GM21619 (cell line): ENCODE results near the gene PCNA.

Experiments used
- ATAC-seq: cut with Tn5 transposase; IDR thresholded peaks from one replicate; pipeline ENCODE4 v1.9.1; 2021; ENCODE audit not compliant: unreplicated experiment

The PCNA gene

DNA sequence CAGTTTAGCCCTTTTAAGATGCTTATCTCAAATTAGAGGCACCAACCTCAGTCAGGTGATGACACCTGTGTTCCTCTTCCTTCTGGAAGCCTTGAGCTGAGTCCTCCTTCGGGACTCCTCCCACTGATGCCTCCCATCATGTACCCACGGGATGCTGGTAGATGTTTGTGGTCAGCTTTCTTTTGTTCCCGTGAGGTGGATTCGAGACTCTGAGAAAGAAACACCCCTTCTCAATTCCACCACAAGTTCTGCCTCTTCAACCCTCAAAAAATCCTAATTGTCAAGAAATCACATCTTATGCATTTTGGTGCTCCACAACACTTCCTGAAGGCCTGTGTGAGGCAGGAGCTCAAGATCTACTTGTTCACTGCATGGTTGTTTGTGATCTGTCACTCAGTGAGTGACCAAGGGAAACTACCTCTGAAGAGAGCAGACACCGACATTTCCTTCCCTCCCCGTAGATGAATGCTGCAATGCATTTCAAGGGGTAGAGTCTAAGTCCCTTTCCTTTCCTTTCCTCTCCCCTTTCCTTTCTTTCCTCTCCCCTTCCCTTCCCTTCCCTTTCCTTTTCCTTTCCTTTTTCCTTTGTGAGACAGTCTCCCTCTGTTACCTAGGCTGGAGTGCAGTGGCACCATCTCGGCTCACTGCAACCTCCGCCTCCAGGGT lies 50.5 kb downstream of the PCNA start:
- ATAC-seq, result no peak

DNA sequence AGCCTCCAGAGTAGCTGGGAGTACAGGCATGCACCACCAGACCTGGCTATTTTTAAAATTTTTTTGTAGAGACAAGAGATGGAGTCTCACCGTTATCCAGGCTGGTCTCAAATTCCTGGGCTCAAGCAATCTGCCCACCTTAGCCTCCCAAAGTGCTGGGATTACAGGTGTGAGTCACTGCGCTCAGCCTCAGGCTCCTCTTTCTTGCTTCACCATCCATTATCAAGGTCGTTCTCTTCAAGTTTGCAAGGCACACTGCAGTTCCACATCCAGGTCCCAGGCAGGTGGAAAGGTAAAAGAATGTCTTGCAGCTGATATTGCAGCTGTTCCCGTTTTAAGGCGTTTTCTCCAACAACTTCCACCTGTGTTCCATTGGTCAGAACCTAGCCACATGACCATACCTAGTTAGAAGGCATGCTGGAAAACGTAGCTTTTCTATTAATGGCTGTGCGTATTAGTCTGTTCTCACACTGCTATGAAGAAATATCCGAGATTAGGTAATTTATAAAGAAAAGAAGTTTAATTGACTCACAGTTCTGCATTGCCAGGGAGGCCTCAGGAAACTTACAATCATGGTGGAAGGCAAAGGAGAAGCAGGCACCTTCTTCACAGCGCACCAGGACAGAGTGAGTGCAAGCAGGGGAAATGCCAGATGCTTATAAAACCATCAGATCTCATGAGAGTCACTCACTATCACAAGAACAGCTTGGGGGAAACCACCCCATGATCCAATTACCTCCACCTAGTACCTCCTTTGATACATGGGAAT lies 51.7 kb downstream of the PCNA start:
- no peak for ATAC-seq

GRCh38 chr20:5065879-5066383 lies 53.8 kb downstream of the PCNA start:
- no peak for ATAC-seq

DNA sequence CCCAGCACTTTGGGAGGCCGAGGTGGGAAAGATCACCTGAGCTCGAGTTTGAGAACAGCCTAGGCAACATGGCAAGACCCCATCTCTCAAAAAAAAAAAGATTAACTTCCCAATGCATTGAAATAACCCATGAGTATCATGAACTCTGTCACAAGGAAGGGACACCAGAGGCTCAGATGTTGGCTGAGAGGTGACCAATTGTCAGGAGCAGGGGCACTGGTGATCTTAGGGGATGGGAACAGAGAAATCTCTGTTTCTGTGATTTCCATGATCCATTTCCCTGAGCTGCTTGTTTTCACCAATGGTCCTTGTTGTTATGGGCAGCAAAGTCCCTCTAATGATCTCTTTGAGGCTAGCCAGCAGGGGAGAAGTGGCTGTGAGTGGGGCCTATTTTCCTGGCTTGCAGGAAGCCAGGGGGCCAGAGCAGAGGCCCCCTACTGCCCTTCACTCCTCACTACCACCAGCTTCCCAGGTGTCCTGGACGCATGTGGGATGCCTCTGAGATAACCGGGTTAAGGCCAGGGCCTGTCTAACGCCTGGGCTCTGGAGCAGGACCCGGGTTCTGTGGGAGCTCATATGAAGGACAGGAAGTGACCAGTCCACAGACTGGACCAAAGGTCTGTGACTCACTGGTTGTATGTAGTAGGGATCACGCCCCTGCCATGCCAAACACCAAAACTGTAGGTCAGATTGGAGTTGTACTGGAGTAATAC lies 54.4 kb downstream of the PCNA start:
- ATAC-seq, result no peak
